GM21723 (cell line): ENCODE measurements around the gene LRBA.

Experiments
- ATAC-seq: cut with Tn5 transposase; IDR thresholded peaks from one replicate; pipeline ENCODE4 v1.9.1; 2021; ENCODE audit warnings: mild to moderate bottlenecking, moderate library complexity; ENCODE audit not compliant: unreplicated experiment

The LRBA gene

DNA sequence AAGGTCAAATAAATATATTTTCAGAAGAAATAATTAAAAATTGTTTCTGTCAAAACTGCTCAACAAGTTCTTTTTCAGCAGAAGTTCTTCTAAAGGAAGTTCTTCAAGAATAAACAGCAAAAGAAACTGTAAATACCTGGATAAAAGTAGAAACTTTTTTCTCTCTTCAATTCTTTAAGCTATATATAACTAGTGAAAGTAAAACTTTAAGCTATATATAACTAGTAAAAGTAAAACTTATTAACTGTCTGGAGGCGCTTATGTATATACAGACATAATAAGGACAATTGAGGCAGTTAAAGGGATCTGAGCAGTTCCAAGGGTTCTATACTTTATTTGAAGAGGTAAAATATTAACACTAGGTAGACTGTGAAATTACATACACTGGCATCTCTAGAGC lies 126.9 kb downstream of the LRBA start:
- ATAC-seq = no peak

DNA sequence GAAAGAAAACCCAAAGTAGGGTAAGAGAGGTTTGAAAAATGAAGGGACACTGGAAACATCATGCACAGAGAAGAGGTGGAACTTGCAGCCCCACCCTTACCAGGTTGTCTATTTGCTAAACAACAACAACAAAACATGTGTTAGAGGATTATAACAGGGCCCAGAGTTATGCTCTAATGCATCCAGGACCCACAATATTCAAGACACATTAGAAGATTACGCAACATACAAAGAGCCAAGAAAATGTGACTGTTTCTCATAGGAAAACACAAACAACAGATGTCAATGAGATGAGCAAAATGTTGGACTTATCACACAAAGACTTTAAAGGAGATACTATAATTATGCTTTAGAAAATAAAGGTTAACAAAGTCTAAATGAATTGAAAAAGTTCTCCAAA lies 128.5 kb downstream of the LRBA start:
- no peak for ATAC-seq

DNA sequence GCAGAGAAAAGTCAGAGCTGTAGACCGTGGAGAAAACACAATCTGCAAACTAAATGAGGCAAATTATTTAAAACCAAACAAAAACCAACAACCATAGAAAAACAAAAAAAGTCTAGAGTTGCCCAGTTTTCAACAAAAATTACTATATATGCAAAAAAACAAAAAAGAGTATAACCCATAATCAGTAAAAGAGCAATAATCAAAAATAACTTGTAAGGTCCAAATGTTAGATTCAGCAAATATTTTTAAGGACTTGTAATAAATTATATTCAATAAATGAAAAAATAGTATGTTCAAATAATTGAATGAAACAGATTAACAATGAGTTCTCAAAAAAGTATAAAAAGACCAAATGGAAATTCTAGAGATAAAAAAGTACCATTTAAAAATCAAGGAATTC lies 130.5 kb downstream of the LRBA start:
- ATAC-seq = no peak

DNA sequence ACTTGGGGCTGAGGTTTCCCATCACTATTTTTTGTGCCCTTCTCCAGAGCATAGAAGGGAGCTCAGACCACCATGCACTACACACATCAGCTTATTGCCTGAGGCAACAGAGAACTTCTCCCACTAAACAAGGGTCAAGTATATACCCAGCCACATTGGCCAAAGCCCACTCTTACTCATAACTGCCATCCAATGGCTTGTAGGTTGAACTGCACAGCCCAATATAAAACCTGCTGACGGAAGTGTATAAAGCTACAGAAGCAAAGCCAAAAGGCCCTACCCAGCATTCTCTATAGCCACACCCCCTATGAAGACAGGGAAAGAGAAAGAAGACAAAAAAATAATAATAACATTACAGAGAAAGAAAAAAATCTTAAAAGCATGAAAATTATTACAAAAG lies 139.7 kb downstream of the LRBA start:
- ATAC-seq = no peak

DNA sequence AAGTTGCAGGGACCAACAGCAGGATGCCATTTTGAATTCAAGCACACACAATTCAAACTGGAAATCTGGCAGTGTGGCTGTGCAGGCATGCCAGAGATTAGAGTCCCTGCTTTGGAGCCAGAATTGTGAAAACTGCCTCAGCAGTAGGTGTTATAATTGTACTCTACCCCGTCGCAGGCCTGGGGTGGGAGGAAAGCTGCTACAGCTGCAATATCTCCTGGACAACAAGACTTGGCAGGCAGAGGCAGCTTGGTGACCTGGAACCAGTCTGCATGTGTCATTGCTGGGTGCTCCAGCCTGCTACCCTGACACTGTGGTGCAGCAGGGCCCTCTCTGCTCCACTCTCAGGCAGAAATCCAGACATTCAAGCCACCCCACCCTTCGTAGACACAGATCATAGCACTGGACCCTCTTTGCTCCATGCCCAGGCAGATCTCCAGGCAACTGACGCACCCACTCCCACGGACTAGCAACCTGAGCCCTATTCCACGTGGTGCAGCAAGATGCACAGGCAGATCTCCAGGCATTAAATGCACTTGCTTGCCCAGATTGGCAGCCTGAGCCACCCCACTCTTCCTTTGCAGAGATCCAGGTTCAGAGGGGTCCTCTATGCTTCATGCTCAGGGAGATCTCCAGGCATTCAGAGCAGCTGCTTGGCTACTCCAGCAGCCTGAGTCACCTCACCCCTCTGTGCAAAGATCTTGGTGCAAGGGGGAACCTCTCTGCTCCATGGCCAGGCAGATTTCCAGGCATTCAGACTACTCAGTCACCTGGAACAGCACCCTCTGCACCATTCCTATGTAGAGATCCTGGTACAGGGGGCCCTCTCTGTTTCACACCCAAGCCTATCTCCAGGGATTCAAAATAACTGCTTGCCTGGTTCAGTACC lies 140.5 kb downstream of the LRBA start:
- no peak for ATAC-seq

DNA sequence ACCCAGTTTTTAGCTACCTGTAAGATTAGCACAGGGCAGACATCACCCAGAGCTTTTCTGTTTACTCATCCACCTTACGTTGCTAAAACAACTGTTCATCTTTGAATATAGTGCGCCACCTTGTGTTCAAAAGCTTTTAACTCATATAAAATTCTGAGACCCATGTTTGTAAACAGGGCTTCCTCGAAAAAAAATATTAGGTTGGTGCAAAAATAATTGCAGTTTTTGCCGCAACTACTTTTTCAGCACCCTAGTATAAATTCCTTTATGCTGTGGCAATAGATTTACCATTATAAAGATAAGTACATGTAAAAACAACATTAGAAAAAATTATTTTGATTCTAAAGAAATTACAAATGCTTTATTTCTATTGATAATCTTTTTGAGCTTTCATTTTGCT lies 147.9 kb downstream of the LRBA start:
- peak; percentile 87 for ATAC-seq

DNA sequence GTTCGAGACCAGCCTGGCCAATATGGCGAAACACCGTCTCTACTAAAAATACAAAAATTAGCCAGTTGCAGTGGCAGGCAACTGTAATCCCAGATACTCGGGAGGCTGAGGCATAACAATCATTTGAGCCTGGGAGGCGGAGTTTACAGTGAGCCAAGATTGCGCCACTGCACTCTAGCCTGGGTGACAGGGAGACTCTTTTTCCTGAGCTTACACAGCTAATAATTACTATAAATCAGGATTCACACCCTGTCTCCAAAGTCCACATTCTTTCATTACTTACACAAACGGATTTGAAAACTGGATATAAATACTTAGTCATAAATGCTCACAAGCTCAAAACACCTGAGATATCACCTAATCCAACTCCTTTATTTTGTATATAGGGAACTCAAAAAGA lies 151.6 kb downstream of the LRBA start:
- ATAC-seq = no peak

DNA sequence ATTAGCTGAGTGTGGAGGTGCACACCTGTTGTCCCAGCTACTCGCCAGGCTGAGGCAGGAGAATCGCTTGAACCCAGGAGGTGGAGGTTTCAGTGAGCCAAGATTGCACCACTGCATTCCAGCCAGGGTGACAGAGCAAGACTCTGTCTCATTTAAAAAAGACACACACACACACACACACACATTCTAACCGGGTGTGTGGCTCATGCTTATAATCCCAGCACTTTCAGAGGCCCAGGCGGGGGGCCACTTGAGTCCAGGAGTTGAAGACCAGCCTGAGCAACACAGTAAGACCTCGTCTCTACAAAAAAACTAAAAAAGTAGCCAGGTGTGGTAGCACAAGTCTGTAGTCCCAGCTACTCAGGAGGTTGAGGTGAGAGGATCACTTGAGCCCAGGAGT lies 152.3 kb downstream of the LRBA start:
- no peak for ATAC-seq

DNA sequence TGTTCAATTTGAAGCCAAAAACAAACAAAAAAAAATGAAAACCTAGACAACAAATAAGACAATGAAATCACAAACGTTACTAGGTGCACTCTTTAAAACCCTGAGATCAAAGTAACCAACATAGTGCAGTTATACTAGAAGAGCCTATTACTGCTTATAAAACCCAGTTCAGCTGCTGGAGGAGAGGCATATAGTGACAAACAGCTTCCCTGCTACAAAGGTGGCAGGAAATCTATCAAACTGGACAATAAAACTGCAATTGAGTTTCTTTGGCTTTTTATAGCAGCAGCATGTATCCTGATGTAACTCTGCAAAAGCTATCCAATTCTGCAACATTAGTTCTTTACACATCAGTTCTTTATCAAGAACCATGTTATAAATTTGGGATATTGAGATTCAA lies 155.6 kb downstream of the LRBA start:
- ATAC-seq = no peak

DNA sequence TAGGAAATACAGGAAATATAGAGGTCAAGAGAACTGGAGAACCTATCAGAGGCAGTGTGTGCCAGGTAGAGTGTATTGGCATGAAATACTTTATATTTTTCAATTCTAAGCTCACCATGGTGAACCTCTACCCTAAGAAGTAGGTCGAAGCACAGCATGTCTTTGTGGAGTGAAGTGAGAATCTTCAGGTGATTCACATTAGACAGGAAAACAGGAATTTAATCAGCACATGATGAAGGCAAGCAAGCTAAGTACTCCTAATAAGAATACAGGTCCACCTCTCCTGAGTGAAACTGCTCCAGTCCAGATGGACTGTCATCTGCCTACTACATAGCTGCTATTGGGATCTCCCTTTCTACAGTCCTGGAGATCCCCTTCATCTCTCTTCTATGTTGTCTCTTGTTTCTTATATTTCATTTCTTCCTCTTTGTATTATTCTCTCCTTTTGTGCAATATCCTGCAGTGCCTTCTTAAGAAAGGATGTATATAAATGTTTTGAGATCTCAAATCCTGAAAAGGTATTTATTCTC lies 159.0 kb downstream of the LRBA start:
- ATAC-seq = no peak

DNA sequence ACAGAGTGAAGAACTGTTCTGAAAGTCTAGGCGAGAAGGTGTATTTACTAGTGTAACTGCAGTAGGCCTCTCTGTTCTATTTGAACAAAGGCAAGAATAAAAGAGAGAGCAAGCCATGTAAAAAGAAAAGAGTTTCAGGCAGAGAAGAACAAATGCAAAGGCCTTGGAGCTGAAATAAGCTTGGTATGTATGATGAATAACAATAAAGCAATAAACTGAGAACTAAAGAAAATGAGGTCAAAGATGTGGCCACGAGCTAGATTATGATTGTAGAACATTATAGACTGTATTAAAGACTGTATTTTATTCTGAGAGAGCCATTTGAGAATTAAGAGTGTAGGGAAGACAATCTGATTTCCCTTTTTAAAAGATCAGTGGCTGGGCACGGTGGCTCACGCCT lies 160.5 kb downstream of the LRBA start:
- ATAC-seq = no peak

DNA sequence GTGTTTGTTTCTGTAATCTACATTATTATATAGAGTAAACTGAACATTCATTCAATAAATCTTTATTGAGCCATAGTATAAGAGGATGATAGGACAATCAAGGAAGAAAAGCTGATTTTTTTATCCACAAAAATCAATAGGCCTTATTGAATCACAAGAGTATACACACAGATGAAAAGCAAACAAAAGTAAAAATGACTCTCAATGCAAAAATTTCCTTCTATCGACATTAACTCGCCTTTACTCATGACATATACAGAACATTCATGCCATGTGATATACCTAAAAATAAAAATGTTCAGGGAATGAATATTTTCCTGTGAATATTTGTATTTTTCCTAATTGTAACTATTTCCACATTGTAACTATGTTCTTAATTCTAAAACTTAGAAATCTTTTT lies 161.2 kb downstream of the LRBA start:
- no peak for ATAC-seq

DNA sequence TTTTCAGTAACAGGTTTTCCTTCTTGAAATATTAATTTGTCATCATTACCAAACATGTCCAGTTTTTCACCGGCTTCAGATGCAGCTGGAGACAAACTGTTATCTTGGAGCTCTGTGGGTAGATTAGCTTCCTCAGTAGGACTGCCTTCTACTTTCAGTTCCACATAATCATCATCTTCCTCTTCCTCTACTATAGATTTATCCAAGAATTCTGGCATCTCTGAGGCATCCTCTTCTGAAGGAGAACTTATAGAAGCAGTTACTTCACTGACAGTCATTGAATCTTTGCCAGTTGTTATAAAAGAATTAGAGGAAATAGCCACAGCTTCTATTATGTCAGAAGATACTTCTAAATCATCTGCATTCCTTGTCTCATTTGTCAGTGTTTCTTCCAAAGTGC lies 162.9 kb downstream of the LRBA start:
- no peak for ATAC-seq

DNA sequence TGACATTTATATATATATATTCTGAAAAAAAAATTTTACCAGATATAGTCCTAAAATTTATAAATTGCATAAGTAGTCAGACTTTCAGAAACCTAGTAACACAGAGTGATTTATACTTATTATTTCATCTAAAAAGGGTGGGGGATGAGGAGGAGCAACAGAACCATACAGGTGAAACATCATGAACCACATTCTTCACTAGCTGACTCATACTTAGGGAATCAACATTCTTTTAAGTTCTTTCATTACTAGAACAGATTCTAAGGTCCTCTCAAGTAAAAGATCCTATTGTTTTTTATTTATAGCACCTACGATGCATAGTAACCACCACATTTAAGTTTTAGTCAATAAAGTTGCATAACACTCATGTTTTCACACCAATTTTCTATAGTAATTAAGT lies 166.1 kb downstream of the LRBA start:
- ATAC-seq = no peak

DNA sequence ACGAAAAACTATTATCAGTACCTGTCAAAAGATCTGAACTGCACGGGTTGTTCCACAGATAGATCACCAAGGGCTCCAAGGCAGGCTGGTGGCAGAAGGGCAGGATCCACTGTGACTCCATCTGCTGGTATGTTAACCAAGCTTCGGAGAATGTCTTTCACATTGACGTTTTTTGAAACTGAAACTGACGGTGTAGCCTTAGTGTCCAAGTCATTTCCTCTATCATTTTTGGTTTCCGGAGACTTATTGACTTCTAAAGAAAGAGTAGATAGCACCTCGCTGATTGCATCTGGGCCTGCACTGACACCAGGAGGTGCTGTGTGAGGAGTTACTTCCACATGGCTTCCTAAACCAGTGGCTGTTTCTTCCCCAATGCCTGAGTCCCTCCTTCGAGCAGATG lies 186.9 kb downstream of the LRBA start:
- ATAC-seq = peak; percentile 94

DNA sequence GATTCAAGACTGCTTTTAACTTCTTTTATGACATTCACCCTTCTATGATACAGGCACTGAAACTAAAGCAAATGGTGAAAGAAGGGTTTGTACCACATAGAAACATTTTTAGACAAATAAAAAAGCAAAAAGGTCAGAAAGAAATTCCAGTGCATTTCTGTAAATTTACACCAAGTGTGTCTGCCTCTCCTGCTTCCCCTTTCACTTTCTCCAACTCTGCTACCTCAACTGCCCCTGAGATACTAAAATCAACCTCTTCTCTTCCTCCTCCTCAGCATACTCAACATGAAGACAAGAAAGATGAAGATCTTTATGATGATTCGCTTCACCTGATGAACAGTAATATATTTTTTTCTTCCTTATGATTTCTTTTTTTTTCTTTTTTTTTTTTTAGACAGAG lies 187.9 kb downstream of the LRBA start:
- ATAC-seq = no peak

DNA sequence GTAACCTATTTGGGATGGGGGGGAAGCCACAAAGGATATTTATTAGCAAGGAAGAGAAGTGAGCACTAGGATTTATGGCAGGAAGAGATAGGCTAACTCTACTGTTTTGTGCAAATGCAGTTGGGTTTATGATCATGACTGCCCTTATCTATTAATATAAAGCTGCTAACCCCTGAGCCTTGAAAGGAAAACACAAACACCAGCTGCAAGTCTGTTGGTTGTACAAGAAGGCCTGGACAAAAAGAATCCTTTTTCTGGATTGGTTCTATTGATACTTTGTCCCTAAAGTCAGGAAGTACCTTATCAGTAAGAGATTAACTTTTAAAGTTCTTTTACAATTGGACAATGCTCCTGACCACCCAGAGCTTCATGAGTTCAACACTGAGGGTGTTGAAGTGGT lies 188.8 kb downstream of the LRBA start:
- ATAC-seq = no peak

DNA sequence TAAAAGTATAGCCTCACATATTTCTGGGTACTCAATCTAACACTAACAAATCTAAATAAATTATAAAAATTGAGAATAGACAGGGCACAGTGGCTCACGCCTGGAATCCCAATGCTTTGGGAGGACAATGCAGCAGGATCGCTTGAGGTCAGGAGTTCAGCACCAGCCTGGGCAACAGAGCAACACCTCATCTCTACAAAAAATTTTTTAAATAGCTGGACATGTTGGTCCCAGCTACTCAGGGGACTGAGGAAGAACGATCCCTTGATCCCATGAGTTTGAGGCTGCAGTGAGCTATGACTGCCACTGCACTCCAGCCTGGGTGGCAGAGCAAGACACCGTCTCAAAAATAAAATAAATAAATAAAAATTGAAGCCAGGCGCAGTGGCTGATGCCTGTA lies 192.7 kb downstream of the LRBA start:
- no peak for ATAC-seq

DNA sequence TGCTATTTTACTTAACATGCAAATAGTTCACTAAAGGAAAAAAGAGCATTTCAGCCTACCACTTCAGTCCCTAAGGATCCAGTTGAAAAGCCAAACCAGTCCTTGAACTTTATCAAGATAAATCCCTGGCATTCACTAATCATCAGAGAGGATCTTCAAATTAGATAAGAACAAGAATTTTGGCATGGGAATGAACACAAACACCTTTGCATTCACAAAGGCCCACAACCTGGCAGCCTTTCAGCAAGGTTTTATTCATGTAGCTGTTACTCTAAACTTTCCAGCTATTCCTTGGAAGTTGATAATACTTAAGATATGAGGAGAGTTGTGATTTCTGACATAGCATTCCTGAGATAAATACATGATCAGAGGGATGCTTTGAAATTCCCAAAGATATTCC lies 193.4 kb downstream of the LRBA start:
- no peak for ATAC-seq

DNA sequence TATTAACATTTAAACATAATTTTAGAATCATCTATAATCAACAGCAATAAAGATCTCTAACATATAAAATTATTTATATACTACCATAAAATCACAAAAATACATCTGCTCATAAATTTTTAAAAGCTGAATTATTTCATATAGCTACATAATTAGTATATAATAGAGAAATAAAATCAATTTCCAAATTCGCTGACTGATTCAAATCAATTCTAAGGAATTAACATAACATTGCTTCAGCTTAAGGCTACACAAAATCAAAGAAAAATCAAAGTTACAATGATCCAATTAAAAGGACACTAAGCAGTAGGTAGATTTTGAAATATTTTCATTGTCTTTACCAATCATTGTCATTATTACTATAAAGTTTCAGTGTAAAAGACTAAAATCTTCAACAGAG lies 194.7 kb downstream of the LRBA start:
- ATAC-seq = no peak

DNA sequence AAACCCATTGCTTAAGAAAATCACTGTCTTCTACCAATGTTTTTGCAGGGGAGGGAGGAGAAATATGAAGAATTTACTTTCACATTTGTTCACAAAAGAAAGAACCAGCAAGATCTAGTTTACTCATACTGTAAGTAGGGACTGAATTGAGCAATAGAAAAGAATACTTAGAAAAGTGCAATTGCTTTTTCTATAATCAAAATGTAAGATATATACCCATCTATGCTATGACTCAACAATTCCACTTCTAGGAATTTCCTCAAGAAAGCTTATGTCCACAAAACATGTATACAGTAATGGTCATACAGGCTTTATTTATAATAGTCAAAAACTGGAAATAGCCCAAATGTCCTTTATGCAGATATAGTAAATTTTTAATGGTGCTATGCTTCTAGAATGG lies 196.4 kb downstream of the LRBA start:
- ATAC-seq = no peak

DNA sequence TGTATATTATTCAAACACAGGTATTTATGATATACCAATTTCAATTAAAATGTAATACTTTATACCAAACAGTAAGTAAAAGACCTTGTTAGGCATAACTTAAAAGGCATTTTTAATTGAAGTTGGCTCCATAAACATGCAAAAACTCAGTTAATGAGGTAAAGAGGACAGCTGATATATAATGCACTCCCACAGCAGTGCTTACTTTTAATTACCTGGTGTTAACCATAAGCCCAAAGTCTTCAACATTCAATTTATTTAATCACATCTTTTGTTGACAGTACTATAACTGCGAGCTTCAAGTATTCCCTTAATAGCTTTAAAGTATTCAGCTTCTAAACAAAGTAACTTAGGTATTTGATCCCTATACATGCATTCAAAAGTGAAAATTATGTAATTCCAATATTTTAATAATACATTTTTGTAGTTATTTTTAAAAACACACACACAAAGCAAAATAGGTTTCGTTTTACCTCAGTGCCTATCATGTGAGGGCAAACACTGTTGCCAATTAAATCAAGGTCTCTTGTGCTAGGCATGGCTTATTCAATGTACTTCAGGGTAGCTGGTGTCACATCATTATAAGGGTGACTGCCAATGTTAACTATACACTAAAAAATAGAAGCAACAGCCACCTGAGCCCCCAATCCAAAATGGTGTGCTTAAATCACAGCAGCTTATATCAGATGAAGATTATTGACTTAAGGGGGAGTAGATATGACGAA lies 197.1 kb downstream of the LRBA start:
- no peak for ATAC-seq
